HG03139 (cell line): ENCODE measurements around the gene PSMB5.

ENCODE experiments used
- ATAC-seq: cut with Tn5 transposase; IDR thresholded peaks from one replicate; pipeline ENCODE4 v1.9.1; 2021; ENCODE audit not compliant: unreplicated experiment

The PSMB5 gene

DNA sequence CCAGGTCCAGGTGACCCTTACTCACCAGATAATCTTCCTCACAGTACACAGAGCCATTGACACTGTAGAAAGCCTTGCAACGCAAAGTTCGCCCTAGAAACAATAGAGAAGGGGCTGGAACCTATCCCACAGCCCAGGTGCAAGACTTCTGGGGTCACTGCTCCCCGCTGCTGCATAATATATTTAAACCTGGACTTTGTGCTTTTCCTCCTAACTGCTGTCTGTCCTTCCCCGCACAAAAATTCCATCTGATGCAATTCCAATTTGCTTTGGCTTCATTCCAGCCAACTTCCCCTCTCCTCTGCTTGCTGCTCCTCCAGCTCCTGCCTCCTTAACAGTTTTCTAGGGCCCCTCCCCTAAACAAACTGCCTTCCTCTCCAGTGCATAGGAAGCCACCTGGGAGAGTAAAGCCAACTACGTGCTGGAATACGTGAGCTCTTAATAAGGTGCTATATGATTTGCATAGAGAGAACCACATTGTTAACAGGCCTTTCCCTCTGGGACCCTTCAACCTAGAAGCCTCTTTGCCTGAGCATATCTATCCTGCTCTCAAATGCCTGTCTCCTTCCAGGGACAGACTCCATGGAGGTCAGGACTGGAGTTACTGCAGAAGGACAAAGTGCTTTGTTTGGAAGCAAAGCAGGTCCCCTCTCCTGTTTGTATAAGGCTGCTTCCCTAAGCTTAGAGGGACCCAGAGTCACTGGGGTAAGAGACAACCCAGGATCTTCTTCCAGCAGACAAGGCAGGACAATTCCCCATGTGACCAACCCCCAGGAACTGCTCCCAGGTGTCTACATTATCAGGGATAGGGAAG is 57.9 kb downstream of the PSMB5 start:
- ATAC-seq = no peak
